GM03348 (cell line): ENCODE results near the gene TTC34.
"Not testable (repeated sequence)": the region's sequence is repeated elsewhere in the genome, so short reads cannot be mapped to it uniquely, and the experiment has no call there.

Experiments
- DNase-seq: peaks from one replicate; pipeline ENCODE4 v3.0.0; 2012; ENCODE audit warnings: low spot score

Gene TTC34

DNA sequence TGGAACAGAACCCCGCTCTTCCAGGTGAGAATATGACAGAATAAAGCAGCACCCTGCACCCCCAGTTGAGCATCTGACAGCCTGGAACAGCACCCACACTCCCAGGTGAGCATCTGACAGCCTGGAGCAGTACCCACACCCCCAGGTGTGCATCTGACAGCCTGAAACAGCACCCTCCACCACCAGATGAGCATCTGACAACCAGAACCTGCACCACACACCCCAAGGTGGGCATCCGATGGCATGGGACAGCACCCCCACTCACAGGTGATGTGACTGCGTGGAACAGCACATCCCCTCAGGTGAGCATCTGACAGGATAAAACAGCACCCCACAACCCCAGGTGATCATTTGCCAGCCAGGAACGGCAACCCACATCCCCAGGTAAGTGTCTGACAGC is 26.2 kb downstream of the TTC34 start:
- DNase-seq = not testable (repeated sequence)

DNA sequence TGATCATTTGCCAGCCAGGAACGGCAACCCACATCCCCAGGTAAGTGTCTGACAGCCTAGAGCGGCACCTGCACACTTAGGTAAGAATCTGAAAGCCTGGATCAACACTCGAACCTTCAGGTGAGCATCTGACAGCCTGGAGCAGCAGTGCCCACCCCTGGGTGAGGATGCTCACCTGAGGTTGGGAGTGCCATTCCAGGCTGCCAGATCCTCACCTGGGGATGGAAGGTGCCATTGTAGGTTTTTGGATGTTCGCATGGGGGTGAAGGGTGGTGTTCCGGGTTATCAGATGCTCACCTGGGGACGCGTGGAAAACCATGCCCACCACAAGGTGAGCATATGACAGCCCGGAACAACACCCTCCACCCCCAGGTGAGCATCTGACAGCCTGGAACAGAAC is 33.4 kb downstream of the TTC34 start:
- not testable (repeated sequence) for DNase-seq

DNA sequence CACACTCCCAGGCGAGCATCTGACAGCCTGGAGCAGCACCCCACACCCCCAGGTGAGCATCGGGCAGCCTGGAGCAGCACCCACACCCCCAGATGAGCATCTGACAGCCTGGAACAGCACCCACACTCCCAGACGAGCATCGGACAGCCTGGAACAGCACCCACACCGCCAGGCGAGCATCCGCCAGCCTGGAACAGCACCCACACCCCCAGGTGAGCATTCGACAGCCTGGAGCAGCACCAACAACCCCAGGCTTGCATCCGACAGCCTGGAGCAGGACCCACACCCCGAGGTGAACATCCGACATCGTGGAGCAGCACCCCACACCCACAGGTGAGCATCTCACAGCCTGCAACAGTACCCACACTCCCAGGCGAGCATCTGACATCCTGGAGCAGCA is 42.1 kb downstream of the TTC34 start:
- DNase-seq = not testable (repeated sequence)

DNA sequence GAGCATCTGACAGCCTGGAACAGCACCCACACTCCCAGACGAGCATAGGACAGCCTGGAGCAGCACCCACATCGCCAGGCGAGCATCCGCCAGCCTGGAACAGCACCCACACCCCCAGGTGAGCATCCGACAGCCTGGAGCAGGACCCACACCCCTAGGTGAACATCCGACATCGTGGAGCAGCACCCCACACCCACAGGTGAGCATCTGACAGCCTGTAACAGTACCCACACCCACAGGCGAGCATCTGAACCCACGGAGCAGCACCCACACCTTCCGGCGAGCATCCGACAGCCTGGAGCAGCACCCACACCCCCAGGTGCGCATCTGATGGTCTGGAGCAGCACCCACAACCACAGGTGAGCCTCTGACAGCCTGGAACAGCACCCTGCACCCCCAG is 44.0 kb downstream of the TTC34 start:
- DNase-seq = not testable (repeated sequence)

DNA sequence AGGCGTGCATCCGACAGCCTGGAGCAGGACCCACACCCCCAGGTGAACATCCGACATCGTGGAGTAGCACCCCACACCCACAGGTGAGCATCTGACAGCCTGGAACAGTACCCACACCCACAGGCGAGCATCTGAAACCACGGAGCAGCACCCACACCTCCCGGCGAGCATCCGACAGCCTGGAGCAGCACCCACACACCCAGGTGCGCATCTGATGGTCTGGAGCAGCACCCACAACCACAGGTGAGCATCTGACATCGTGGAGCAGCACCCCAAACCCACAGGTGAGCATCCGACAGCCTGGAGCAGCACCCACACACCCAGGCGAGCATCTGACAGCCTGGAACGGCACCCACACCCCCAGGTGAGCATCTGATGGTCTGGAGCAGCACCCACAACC is 46.1 kb downstream of the TTC34 start:
- not testable (repeated sequence) for DNase-seq

DNA sequence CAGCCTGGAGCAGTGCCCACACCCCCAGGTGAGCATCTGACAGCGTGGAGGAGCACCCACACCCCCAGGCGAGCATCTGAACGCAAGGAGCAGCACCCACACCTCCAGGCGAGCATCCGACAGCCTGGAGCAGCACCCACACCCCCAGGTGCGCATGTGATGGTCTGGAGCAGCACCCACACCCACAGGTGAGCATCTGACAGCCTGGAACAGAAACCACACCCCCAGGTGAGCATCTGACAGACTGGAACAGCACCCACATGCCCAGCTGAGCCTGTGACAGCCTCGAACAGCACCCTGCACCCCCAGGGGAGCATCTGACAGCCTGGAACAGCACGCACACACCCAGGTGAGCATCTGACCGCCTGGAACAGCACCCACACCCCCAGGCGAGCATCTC is 46.9 kb downstream of the TTC34 start:
- DNase-seq = not testable (repeated sequence)

DNA sequence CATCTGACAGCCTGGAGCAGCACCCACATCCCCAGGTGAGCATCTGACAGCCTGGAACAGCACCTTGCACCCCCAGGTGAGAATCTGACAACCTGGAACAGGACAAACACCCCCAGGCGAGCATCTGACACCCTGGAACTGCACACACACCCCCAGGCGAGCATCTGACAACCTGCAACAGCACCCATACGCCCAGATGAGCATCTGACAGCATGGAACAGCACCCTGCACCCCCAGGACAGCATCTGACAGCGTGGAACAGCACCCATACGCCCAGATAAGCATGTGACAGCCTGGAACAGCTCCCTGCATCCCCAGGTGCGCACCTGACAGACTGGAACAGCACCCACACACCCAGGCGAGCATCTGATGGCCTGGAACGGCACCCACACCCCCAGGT is 49.0 kb downstream of the TTC34 start:
- not testable (repeated sequence) for DNase-seq

DNA sequence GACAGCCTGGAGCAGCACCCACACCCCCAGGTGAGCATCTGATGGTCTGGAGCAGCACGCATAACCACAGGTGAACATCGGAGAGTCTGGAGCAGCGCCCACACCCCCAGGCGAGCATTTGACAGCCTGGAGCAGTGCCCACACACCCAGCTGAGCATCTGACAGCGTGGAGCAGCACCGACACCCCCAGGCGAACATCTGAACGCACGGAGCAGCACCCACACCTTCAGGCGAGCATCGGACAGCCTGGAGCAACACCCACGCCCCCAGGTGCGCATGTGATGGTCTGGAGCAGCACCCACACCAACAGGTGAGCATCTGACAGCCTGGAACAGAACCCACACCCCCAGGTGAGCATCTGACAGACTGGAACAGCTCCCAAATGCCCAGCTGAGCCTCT is 49.6 kb downstream of the TTC34 start:
- DNase-seq = not testable (repeated sequence)

DNA sequence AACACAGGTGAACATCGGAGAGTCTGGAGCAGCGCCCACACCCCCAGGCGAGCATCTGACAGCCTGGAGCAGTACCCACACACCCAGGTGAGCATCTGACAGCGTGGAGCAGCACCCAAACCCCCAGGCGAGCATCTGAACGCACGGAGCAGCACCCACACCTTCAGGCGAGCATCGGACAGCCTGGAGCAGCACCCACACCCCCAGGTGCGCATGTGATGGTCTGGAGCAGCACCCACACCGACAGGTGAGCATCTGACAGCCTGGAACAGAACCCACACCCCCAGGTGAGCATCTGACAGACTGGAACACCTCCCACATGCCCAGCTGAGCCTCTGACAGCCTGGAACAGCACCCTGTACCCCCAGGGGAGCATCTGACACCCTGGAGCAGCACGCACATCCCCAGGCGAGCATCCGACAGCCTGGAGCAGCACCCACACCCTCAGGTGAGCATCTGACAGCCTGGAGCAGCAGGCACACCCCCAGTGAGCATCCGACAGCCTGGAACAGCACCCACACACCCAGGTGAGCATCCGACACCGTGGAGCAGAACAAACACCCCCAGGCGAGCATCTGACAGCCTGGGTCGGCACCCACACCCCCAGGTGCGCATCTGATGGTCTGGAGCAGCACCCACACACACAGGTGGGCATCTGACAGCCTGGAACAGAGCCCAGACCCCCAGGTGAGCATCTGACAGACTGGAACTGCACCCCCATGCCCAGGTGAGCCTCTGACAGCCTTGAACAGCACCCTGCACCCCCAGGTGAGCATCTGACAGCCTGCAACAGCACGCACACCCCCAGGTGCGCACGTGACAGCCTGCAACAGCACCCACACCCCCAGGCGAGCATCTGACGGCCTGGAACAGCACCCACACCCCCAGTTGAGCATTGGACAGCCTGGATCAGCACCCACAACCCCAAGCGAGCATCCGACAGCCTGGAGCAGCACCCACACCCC is 50.4 kb downstream of the TTC34 start:
- not testable (repeated sequence) for DNase-seq

DNA sequence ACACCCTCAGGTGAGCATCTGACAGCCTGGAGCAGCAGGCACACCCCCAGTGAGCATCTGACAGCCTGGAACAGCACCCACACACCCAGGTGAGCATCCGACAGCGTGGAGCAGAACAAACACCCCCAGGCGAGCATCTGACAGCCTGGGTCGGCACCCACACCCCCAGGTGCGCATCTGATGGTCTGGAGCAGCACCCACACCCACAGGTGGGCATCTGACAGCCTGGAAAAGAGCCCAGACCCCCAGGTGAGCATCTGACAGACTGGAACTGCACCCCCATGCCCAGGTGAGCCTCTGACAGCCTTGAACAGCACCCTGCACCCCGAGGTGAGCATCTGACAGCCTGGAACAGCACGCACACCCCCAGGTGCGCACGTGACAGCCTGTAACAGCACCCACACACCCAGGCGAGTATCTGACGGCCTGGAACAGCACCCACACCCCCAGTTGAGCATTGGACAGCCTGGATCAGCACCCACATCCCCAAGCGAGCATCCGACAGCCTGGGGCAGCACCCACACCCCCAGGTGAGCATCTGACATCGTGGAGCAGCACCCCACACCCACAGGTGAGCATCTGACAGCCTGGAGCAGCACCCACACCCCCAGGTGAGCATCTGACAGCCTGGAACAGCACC is 51.3 kb downstream of the TTC34 start:
- not testable (repeated sequence) for DNase-seq

DNA sequence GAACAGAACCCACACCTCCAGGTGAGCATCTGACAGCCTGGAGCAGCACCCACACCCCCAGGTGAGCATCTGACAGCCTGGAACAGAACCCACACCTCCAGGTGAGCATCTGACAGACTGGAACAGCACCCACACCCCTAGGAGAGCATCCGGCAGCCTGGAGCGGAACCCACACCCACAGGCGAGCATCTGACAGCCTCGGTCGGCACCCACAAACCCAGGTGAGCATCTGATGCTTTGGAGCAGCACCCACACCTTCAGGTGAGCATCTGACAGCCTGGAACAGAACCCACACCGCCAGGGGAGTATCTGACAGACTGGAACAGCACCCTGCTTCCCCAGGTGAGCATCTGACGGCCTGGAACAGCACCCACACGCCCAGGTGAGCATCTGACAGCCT is 52.9 kb downstream of the TTC34 start:
- DNase-seq = not testable (repeated sequence)

DNA sequence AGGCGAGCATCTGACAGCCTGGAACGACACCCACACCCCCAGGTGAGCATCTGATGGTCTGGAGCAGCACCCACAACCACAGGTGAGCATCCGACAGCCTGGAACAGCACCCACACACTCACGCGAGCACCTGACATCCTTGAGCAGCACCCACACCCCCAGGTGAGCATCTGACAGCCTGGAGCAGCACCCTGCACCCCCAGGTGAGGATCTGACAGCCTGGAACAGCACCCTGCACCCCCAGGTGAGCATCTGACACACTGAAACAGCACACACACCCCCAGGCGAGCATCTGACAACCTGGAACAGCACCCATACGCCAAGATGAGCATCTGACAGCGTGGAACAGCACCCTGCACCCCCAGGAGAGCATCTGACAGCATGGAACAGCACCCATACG is 106.7 kb downstream of the TTC34 start:
- not testable (repeated sequence) for DNase-seq

DNA sequence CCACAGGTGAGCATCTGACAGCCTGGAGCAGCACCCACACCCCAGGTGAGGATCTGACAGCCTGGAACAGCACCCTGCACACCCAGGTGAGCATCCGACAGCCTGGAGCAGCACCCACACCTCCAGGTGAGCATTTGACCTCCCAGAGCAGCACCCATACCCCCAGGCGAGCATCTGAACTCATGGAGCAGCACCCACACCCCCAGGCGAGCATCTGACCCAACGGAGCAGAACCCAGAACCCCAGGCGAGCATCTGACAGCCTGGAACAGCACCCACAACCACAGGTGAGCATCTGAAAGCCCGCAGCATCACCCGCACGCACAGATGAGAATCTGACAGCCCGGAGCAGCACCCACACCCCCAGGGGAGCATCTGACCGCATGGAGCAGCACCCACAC is 111.3 kb downstream of the TTC34 start:
- not testable (repeated sequence) for DNase-seq

DNA sequence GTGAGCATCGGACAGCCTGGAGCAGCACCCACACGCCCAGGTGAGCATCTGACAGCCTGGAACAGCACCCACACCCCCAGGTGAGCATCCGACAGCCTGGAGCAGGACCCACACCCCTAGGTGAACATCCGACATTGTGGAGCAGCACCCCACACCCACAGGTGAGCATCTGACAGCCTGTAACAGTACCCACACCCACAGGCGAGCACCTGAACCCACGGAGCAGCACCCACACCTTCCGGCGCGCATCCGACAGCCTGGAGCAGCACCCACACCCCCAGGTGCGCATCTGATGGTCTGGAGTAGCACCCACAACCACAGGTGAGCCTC is 113.2 kb downstream of the TTC34 start:
- DNase-seq = not testable (repeated sequence)

DNA sequence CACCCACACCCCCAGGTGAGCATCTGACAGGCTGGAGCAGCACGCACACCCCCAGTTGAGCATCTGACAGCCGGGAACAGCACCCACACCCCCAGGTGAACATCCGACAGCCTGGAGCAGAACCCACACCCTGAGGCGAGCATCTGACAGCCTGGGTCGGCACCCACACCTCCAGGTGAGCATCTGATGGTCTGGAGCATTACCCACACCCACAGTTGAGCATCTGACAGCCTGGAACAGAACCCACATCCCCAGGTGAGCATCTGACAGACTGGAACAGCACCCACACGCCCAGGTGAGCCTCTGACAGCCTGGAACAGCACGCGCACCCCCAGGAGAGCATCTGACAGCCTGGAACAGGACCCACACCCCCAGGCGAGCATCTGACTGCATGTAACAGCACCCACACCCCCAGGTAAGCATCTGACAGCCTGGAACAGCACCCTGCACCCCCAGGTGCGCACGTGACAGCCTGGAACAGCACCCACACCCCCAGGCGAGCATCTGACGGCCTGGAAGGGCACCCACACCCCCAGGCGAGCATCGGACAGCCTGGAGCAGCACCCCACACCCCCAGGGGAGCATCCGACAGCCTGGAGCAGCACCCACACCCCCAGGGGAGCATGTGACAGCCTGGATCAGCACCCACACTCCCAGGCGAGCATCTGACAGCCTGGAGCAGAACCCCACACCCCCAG is 113.7 kb downstream of the TTC34 start:
- not testable (repeated sequence) for DNase-seq

DNA sequence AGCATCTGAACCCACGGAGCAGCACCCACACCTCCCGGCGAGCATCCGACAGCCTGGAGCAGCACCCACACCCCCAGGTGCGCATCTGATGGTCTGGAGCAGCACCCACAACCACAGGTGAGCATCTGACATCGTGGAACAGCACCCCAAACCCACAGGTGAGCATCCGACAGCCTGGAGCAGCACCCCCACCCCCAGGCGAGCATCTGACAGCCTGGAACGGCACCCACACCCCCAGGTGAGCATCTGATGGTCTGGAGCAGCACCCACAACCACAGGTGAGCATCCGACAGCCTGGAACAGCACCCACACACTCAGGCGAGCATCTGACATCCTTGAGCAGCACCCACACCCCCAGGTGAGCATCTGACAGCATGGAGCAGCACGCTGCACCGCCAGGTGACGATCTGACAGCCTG is 114.3 kb downstream of the TTC34 start:
- DNase-seq = not testable (repeated sequence)

DNA sequence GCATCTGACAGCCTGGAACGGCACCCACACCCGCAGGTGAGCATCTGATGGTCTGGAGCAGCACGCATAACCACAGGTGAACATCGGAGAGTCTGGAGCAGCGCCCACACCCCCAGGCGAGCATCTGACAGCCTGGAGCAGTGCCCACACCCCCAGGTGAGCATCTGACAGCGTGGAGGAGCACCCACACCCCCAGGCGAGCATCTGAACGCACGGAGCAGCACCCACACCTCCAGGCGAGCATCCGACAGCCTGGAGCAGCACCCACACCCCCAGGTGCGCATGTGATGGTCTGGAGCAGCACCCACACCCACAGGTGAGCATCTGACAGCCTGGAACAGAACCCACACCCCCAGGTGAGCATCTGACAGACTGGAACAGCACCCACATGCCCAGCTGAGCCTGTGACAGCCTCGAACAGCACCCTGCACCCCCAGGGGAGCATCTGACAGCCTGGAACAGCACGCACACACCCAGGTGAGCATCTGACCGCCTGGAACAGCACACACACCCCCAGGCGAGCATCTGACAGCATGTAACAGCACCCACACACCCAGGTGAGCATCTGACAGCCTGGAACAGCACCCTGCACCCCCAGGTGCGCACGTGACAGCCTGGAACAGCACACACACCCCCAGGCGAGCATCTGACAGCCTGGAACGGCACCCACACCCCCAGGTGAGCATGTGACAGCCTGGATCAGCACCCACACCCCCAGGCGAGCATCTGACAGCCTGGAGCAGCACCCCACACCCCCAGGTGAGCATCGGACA is 115.2 kb downstream of the TTC34 start:
- DNase-seq = not testable (repeated sequence)

DNA sequence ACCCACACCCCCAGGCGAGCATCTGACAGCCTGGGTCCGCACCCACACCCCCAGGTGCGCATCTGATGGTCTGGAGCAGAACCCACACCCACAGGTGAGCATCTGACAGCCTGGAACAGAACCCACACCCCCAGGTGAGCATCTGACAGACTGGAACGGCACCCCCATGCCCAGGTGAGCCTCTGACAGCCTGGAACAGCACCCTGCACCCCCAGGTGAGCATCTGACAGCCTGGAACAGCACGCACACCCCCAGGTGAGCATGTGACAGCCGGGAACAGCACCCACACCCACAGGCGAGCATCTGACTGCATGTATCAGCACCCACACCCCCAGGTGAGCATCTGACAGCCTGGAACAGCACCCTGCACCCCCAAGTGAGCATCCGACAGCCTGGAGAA is 115.8 kb downstream of the TTC34 start:
- DNase-seq = not testable (repeated sequence)

DNA sequence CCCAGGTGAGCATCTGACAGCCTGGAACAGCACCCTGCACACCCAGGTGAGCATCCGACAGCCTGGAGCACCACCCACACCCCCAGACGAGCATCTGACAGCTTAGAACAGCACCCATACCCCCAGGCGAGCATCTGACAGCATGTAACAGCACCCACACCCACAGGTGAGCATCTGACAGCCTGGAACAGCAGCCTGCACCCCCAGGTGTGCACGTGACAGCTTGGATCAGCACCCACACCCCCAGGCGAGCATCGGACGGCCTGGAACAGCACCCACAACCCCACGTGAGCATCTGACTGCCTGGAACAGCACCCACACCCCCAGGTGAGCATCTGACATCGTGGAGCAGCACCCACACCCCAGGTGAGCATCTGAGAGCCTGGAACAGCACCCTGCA is 116.6 kb downstream of the TTC34 start:
- not testable (repeated sequence) for DNase-seq

DNA sequence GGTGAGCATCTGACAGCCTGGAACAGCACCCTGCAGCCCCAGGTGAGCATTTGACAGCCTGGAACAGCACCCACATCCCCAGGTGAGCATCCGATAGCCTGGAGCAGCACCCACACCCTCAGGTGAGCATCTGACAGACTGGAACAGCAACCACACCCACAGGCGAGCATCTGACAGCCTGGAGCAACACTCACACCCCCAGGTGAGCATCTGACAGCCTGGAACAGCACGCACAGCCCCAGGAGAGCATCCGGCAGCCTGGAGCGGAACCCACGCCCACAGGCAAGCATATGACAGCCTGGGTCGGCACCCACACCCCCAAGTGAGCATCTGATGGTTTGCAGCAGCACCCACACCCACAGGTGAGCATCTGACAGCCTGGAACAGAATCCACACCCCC is 117.5 kb downstream of the TTC34 start:
- not testable (repeated sequence) for DNase-seq

DNA sequence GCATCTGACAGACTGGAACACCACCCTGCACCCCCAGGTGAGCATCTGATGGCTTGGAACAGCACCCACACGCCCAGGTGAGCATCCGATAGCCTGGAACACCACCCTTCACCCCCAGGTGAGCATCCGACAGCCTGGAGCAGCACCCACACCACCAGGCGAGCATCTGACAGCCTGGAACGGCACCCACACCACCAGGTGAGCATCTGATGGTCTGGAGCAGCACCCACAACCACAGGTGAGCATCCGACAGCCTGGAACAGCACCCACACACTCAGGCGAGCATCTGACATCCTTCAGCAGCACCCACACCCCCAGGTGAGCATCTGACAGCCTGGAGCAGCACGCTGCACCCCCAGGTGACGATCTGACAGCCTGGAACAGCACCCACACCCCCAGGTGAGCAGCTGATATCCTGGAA is 118.2 kb downstream of the TTC34 start:
- not testable (repeated sequence) for DNase-seq

DNA sequence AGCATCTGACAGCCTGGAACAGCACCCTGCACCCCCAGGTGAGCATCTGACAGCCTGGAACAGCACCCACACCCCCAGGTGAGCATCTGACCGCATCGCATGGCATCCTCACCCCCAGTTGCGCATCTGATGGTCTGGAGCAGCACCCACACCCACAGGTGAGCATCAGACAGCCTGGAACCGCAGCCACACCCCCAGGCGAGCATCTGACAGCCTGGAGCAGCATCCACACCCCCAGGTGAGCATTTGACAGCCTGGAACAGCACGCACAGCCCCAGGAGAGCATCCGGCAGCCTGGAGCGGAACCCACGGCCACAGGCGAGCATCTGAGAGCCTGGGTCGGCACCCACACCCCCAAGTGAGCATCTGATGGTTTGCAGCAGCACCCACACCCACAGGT is 118.6 kb downstream of the TTC34 start:
- DNase-seq = not testable (repeated sequence)
